IMR-90 (cell line): ENCODE results near the gene XRCC3. TPM values are rescaled to one million over a fixed set of nuclear protein-coding genes. Genes with fewer than 3 reads are reported as not detected.

Experiments used
- ATAC-seq: fragments of 200-7000 bp; cut with Tn5 transposase; 2 replicates; pipeline ENCODE4 v1.9.1; 2020; ENCODE audit warnings: low read depth, mild to moderate bottlenecking, moderate library complexity
- BruUV-seq: library from RNA; stranded (reverse); fragments of 400-500 nt; replicated peaks from 2 replicates; lab custom pipeline; 2021; lab: Mats Ljungman, UMichigan
- CTCF ChIA-PET: fragments of 300-600 bp; formaldehyde crosslinking; extraction: SDS; loops from one replicate; lab custom pipeline; 2021; ENCODE audit warnings: antibody characterized with exemption; lab: Yijun Ruan, JAX
- POLR2A ChIA-PET: fragments of 300-600 bp; sonication (Branson Sonifier 250); formaldehyde crosslinking; loops from one replicate; lab custom pipeline; 2022; ENCODE audit warnings: antibody characterized with exemption; ENCODE audit not compliant: unreplicated experiment; lab: Charles Lee
- DNase-seq: peaks from one replicate; pipeline ENCODE4 v3.0.0; 2013
- H2AFZ ChIP-seq: replicated peaks from 2 replicates; pipeline ENCODE3; 2013; ENCODE audit warnings: low read length, mild to moderate bottlenecking; ENCODE audit not compliant: poor library complexity
- H2AK5ac ChIP-seq: 2 replicates; pipeline ENCODE4 v1.6.1; 2013; ENCODE audit warnings: low read depth, low read length, inconsistent platforms
- H2AK9ac ChIP-seq: replicated peaks from 2 replicates; pipeline ENCODE3; 2013; ENCODE audit warnings: mild to moderate bottlenecking, low read depth, low read length, moderate library complexity; ENCODE audit not compliant: poor library complexity
- H2BK120ac ChIP-seq: 2 replicates; pipeline ENCODE4 v1.6.1; 2013; ENCODE audit warnings: low read depth, low read length, inconsistent platforms
- H2BK15ac ChIP-seq: 3 replicates; pipeline ENCODE4 v1.6.1; 2013; ENCODE audit warnings: low read depth, low read length, inconsistent platforms
- H2BK20ac ChIP-seq: 2 replicates; pipeline ENCODE4 v1.6.1; 2013; ENCODE audit warnings: low read depth, mild to moderate bottlenecking, inconsistent platforms, low read length, moderate library complexity
- H2BK5ac ChIP-seq: 2 replicates; pipeline ENCODE4 v1.6.1; 2013; ENCODE audit warnings: mild to moderate bottlenecking, low read depth, low read length, inconsistent platforms; ENCODE audit not compliant: poor library complexity, severe bottlenecking
- H3K14ac ChIP-seq: replicated peaks from 2 replicates; pipeline ENCODE4 v1.6.1; 2013; ENCODE audit warnings: low read depth, low read length, inconsistent platforms
- H3K18ac ChIP-seq: 2 replicates; pipeline ENCODE4 v1.6.1; 2013; ENCODE audit warnings: low read depth, low read length, control low read depth
- H3K23ac ChIP-seq: 2 replicates; pipeline ENCODE4 v1.6.1; 2013; ENCODE audit warnings: low read depth, low read length, inconsistent platforms
- H3K27ac ChIP-seq: 2 replicates; pipeline ENCODE4 v1.5.1; 2013; ENCODE audit warnings: mild to moderate bottlenecking, control low read depth, low read length; ENCODE audit not compliant: insufficient read depth
- H3K27me3 ChIP-seq: 2 replicates; pipeline ENCODE4 v1.6.1; 2013; ENCODE audit warnings: low read length; ENCODE audit not compliant: control insufficient read depth, insufficient read depth
- H3K36me3 ChIP-seq: 2 replicates; pipeline ENCODE4 v1.6.1; 2013; ENCODE audit warnings: low read length, mixed read lengths; ENCODE audit not compliant: control insufficient read depth, insufficient read depth
- H3K4ac ChIP-seq: 2 replicates; pipeline ENCODE4 v1.6.1; 2013; ENCODE audit warnings: low read depth, low read length, inconsistent platforms
- H3K4me1 ChIP-seq: 2 replicates; pipeline ENCODE4 v1.6.1; 2013; ENCODE audit warnings: low read length, mixed read lengths; ENCODE audit not compliant: control insufficient read depth, insufficient read depth
- H3K4me2 ChIP-seq: 2 replicates; pipeline ENCODE4 v1.6.1; 2013; ENCODE audit warnings: low read depth, mild to moderate bottlenecking, control low read depth, low read length, moderate library complexity
- H3K4me3 ChIP-seq: 2 replicates; pipeline ENCODE4 v1.5.1; 2013; ENCODE audit warnings: low read depth, mild to moderate bottlenecking, control low read depth, low read length, moderate library complexity; ENCODE audit not compliant: insufficient read depth
- H3K56ac ChIP-seq: 2 replicates; pipeline ENCODE4 v1.6.1; 2013; ENCODE audit warnings: low read length, inconsistent platforms; ENCODE audit not compliant: insufficient read depth; ENCODE audit errors: extremely low read depth
- H3K79me1 ChIP-seq, 2 experiments: 2 replicates each; pipeline ENCODE4 v1.6.1; 2013; ENCODE audit warnings: low read length in 2 of 2, inconsistent platforms in 1 of 2, low read depth in 1 of 2
- H3K9ac ChIP-seq: 2 replicates; pipeline ENCODE4 v1.6.1; 2013; ENCODE audit warnings: low read depth, low read length, control low read depth
- H3K9me1 ChIP-seq: 2 replicates; pipeline ENCODE4 v1.6.1; 2013; ENCODE audit warnings: low read length, inconsistent platforms; ENCODE audit not compliant: insufficient read depth
- H3K9me3 ChIP-seq: 2 replicates; pipeline ENCODE4 v1.6.1; 2013; ENCODE audit warnings: low read length; ENCODE audit not compliant: control insufficient read depth, insufficient read depth
- H4K20me1 ChIP-seq: 2 replicates; pipeline ENCODE4 v1.6.1; 2013; ENCODE audit warnings: low read length, inconsistent platforms; ENCODE audit not compliant: insufficient read depth
- H4K5ac ChIP-seq: 2 replicates; pipeline ENCODE4 v1.6.1; 2013; ENCODE audit warnings: mild to moderate bottlenecking, low read depth, low read length, control low read depth
- H4K8ac ChIP-seq, 2 experiments: 2 replicates each; pipeline ENCODE4 v1.6.1; 2013; ENCODE audit warnings: low read depth in 2 of 2, low read length in 2 of 2, control low read depth in 1 of 2, inconsistent platforms in 1 of 2
- H4K91ac ChIP-seq: 2 replicates; pipeline ENCODE4 v1.6.1; 2013; ENCODE audit warnings: low read depth, low read length, inconsistent platforms; ENCODE audit not compliant: insufficient read depth
- BHLHE40 ChIP-seq: fragments of 150-350 bp; IDR thresholded peaks from 2 replicates; pipeline ENCODE4 v1.6.1; 2016; ENCODE audit warnings: mild to moderate bottlenecking, low read depth, low read length
- CEBPB ChIP-seq: IDR thresholded peaks from 2 replicates; pipeline ENCODE4 v1.6.1; 2012; ENCODE audit warnings: low read depth, low read length, improper control_type of control experiment
- CHD1 ChIP-seq: IDR thresholded peaks from 2 replicates; pipeline ENCODE4 v1.6.1; 2012; ENCODE audit warnings: low read depth, low read length, improper control_type of control experiment
- FOS ChIP-seq: fragments of 150-350 bp; IDR thresholded peaks from 2 replicates; pipeline ENCODE4 v1.6.1; 2016; ENCODE audit warnings: low read depth, low read length
- MAFK ChIP-seq: IDR thresholded peaks from 2 replicates; pipeline ENCODE4 v1.6.1; 2012; ENCODE audit warnings: low read depth, low read length, improper control_type of control experiment
- MAZ ChIP-seq: IDR thresholded peaks from 2 replicates; pipeline ENCODE4 v1.6.1; 2012; ENCODE audit warnings: low read depth, mild to moderate bottlenecking, low read length, improper control_type of control experiment, moderate library complexity, borderline replicate concordance
- MXI1 ChIP-seq: IDR thresholded peaks from 2 replicates; pipeline ENCODE4 v1.6.1; 2012; ENCODE audit warnings: low read depth, mild to moderate bottlenecking, low read length, moderate library complexity, borderline replicate concordance
- NFE2L2 ChIP-seq: fragments of 150-350 bp; IDR thresholded peaks from 2 replicates; pipeline ENCODE4 v1.6.1; 2016; ENCODE audit warnings: low read depth, mild to moderate bottlenecking, low read length
- POLR2A ChIP-seq: IDR thresholded peaks from 2 replicates; pipeline ENCODE4 v1.6.1; 2012; ENCODE audit warnings: mild to moderate bottlenecking, low read depth, low read length
- RAD21 ChIP-seq: IDR thresholded peaks from 2 replicates; pipeline ENCODE4 v1.6.1; 2012; ENCODE audit warnings: low read length, improper control_type of control experiment
- RCOR1 ChIP-seq: IDR thresholded peaks from 2 replicates; pipeline ENCODE4 v1.6.1; 2012; ENCODE audit warnings: mild to moderate bottlenecking, low read length, improper control_type of control experiment; ENCODE audit not compliant: insufficient replicate concordance
- RFX5 ChIP-seq: IDR thresholded peaks from 2 replicates; pipeline ENCODE4 v1.8.0; 2012; ENCODE audit warnings: low read depth, mild to moderate bottlenecking, low read length, moderate library complexity
- SMC3 ChIP-seq: fragments of 150-350 bp; IDR thresholded peaks from 2 replicates; pipeline ENCODE4 v1.6.1; 2016; ENCODE audit warnings: low read depth, mild to moderate bottlenecking, antibody characterized with exemption, low read length, moderate library complexity
- WGBS, 2 experiments: methylation state at CpG; one replicate each; pipeline versions ENCODE4 v1.1.5 to v1.1.7; 2013; ENCODE audit warnings: missing lambda C conversion rate in 2 of 2; ENCODE audit not compliant: insufficient read length in 1 of 2; ENCODE audit errors: extremely low coverage in 2 of 2; 5-methylcytosine and 5-hydroxymethylcytosine counted together
- dilution Hi-C: fragments of 300-500 bp; cut with HindIII; formaldehyde crosslinking; loops from one replicate; pipeline ENCODE4 v1.14.3; 2018; ENCODE audit warnings: low sequenced_read_pairs; ENCODE audit not compliant: unreplicated experiment
- in situ Hi-C: fragments of 300-500 bp; cut with MboI; formaldehyde crosslinking; loops from 3 replicates; pipeline ENCODE4 v1.14.3; 2019; ENCODE audit warnings: low sequenced_read_pairs, inconsistent platforms, mixed read lengths
- intact Hi-C: fragments of 100-400 bp; cut with micrococcal nuclease; formaldehyde crosslinking; loops from 2 replicates; pipeline ENCODE4 v1.10.0; 2022
- polyA plus RNA-seq, 3 experiments: library from polyadenylated mRNA; depleted of rRNA; stranded (reverse); fragments of >200 nt; gene quantifications; 2 replicates each; pipeline ENCODE4 v1.2.3, GENCODE V29; 2012; ENCODE audit warnings: low replicate concordance in 1 of 3
- total RNA-seq: library from RNA; depleted of rRNA; stranded (reverse); fragments of >200 nt; gene quantifications from 2 replicates; pipeline ENCODE4 v1.2.3, GENCODE V29; 2012
- TF ChIP-seq, protein P1 (sequence below): conservative IDR thresholded peaks from 2 replicates; pipeline ENCODE4 v1.5.1; 2012; ENCODE audit warnings: mild to moderate bottlenecking, low read depth, low read length, improper control_type of control experiment
- TF ChIP-seq, protein P2 (sequence below): fragments of 150-350 bp; IDR thresholded peaks from 2 replicates; pipeline ENCODE4 v1.6.1; 2016; ENCODE audit warnings: low read depth, mild to moderate bottlenecking, low read length, moderate library complexity, borderline replicate concordance
- TF ChIP-seq, protein P3 (sequence below): fragments of 150-350 bp; IDR thresholded peaks from 2 replicates; pipeline ENCODE4 v1.6.1; 2017; ENCODE audit warnings: mild to moderate bottlenecking, antibody characterized with exemption, low read length, low read depth

The XRCC3 gene
- total and polyA plus RNA-seq, 2 of the 4 experiments (the other 2 are of a cell fraction): 8.1 to 9.5 TPM

DNA sequence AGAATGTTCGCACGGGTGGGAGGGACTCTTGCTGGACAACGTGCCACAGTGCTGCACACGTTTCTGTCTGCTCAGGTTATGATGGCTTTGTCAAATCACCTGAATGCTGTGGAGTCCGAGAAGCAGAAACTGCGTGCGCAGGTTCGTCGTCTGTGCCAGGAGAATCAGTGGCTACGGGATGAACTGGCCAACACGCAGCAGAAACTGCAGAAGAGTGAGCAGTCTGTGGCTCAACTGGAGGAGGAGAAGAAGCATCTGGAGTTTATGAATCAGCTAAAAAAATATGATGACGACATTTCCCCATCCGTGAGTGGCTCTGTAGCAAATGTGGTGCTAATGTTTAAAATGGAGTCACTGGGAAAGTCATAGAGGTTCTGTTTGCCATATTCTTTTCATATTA is 57.8 kb downstream of the XRCC3 start:
- no peak overlapping the region for H2AK9ac ChIP-seq
- peaks cover 27% of the 10 kb centered on the region for H3K9me1 ChIP-seq
- intact Hi-C loops: no loop called here
- H4K91ac ChIP-seq: 0 out of 2 replicates have a peak overlapping the region, but pooled peaks have one; percentile 8
- H3K9ac ChIP-seq: no peak overlapping the region
- 92% methylated on average over 10 of the region's 13 CpGs; no CpG with 5 or more reads in 1 of the 2 experiments for WGBS, 2 experiments
- H3K4me2 ChIP-seq: peak overlapping the region; percentile 2; the same call in 1 of the 2 replicates
- peak overlapping the region in 1 of 2 experiments; percentile 63; a peak in 3 of 4 replicates for H4K8ac ChIP-seq
- H4K20me1 ChIP-seq: peaks cover 46% of the 10 kb centered on the region
- POLR2A ChIA-PET: no interaction called here
- H3K4ac ChIP-seq: peak overlapping the region; percentile 69
- H3K27me3 ChIP-seq: no peaks in the 10 kb centered on the region
- BruUV-seq: no TSS peak
- peak; percentile 90 for DNase-seq
- peaks cover 58% of the 10 kb centered on the region for H3K36me3 ChIP-seq
- peak overlapping the region; percentile 41; the same call in 1 of the 2 replicates for H3K23ac ChIP-seq
- H2AFZ ChIP-seq: no peak overlapping the region
- no peak overlapping the region for H3K18ac ChIP-seq
- no peak overlapping the region for H3K4me3 ChIP-seq
- peak overlapping the region; percentile 35; the same call in 1 of the 2 replicates for H2BK120ac ChIP-seq
- H2BK15ac ChIP-seq: no peak overlapping the region
- peak overlapping the region; percentile 58 for H3K14ac ChIP-seq
- CTCF ChIA-PET: interaction anchor here (1.1 kb wide), 1 partner anchor 81 kb away, joined by 3 read pairs; no protein-coding TSS in a partner anchor
- peak overlapping the region; percentile 71; the same call in 1 of the 2 replicates for H2AK5ac ChIP-seq
- no peak overlapping the region for H3K56ac ChIP-seq
- H4K5ac ChIP-seq: no peak overlapping the region
- H3K4me1 ChIP-seq: peaks cover 29% of the 10 kb centered on the region
- H3K9me3 ChIP-seq: no peaks in the 10 kb centered on the region
- H2BK20ac ChIP-seq: no peak overlapping the region
- H3K79me1 ChIP-seq: peaks cover 38 to 81% of the 10 kb centered on the region in 2 experiments
- TF ChIP-seq, protein P1, sequence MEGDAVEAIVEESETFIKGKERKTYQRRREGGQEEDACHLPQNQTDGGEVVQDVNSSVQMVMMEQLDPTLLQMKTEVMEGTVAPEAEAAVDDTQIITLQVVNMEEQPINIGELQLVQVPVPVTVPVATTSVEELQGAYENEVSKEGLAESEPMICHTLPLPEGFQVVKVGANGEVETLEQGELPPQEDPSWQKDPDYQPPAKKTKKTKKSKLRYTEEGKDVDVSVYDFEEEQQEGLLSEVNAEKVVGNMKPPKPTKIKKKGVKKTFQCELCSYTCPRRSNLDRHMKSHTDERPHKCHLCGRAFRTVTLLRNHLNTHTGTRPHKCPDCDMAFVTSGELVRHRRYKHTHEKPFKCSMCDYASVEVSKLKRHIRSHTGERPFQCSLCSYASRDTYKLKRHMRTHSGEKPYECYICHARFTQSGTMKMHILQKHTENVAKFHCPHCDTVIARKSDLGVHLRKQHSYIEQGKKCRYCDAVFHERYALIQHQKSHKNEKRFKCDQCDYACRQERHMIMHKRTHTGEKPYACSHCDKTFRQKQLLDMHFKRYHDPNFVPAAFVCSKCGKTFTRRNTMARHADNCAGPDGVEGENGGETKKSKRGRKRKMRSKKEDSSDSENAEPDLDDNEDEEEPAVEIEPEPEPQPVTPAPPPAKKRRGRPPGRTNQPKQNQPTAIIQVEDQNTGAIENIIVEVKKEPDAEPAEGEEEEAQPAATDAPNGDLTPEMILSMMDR: no peak
- TF ChIP-seq MAZ (no peak), RAD21 (no peak), NFE2L2 (0 out of 2 replicates have a peak, but pooled peaks have one; percentile 32), CEBPB (peak; percentile 73), MXI1 (0 out of 2 replicates have a peak, but pooled peaks have one; percentile 10), RCOR1 (no peak), CHD1 (no peak), BHLHE40 (no peak), RFX5 (no peak), POLR2A (no peak), SMC3 (no peak), FOS (no peak), MAFK (peak; percentile 44; the same call in 1 of the 2 replicates)
- TF ChIP-seq, protein P2, sequence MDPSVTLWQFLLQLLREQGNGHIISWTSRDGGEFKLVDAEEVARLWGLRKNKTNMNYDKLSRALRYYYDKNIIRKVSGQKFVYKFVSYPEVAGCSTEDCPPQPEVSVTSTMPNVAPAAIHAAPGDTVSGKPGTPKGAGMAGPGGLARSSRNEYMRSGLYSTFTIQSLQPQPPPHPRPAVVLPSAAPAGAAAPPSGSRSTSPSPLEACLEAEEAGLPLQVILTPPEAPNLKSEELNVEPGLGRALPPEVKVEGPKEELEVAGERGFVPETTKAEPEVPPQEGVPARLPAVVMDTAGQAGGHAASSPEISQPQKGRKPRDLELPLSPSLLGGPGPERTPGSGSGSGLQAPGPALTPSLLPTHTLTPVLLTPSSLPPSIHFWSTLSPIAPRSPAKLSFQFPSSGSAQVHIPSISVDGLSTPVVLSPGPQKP: no peak
- TF ChIP-seq, protein P3, sequence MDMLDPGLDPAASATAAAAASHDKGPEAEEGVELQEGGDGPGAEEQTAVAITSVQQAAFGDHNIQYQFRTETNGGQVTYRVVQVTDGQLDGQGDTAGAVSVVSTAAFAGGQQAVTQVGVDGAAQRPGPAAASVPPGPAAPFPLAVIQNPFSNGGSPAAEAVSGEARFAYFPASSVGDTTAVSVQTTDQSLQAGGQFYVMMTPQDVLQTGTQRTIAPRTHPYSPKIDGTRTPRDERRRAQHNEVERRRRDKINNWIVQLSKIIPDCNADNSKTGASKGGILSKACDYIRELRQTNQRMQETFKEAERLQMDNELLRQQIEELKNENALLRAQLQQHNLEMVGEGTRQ: no peak
- in situ Hi-C loops: no loop called here
- peak overlapping the region; percentile 69 for H3K27ac ChIP-seq
- H2BK5ac ChIP-seq: peak overlapping the region; percentile 87
- ATAC-seq: peak; percentile 73
- dilution Hi-C loops: no loop called here
